Nephron (organoid): ENCODE results near the gene KRTAP10-8.
"Not testable (repeated sequence)": the region's sequence is repeated elsewhere in the genome, so short reads cannot be mapped to it uniquely, and the experiment has no call there.

Source experiments
- H3K27ac Mint-ChIP-seq, 3 experiments: 2 replicates each; pipeline ENCODE4 v1.8.0; 2020; ENCODE audit warnings: mixed read lengths in 3 of 3, mild to moderate bottlenecking in 2 of 3, moderate library complexity in 1 of 3
- H3K27me3 Mint-ChIP-seq: 2 replicates; pipeline ENCODE4 v1.8.0; 2021; ENCODE audit warnings: low read depth, mild to moderate bottlenecking, moderate library complexity, mixed read lengths
- H3K36me3 Mint-ChIP-seq: 2 replicates; pipeline ENCODE4 v1.8.0; 2020; ENCODE audit warnings: low read depth, mixed read lengths
- H3K4me1 Mint-ChIP-seq: 2 replicates; pipeline ENCODE4 v1.8.0; 2020; ENCODE audit warnings: mixed read lengths
- H3K4me3 Mint-ChIP-seq, 3 experiments: 2 replicates each; pipeline ENCODE4 v1.8.0; 2020; ENCODE audit warnings: mild to moderate bottlenecking in 3 of 3, mixed read lengths in 3 of 3, moderate library complexity in 2 of 3
- H3K9me3 Mint-ChIP-seq: 2 replicates; pipeline ENCODE4 v1.8.0; 2020; ENCODE audit warnings: mixed read lengths
- CTCF ChIP-seq, 3 experiments: fragments of 200-600 bp; sonication (generic); IDR thresholded peaks; one replicate each; pipeline ENCODE4 v1.5.0; 2021; ENCODE audit warnings: antibody characterized with exemption in 3 of 3; ENCODE audit not compliant: unreplicated experiment in 3 of 3

The KRTAP10-8 gene

GRCh38 chr21:44598061-44598460 lies 13.8 kb upstream of the KRTAP10-8 start:
- H3K27ac Mint-ChIP-seq = no peak overlapping the region
- H3K36me3 Mint-ChIP-seq = no peaks in the 10 kb centered on the region
- H3K9me3 Mint-ChIP-seq = peaks cover 5% of the 10 kb centered on the region
- H3K27me3 Mint-ChIP-seq = peaks cover 13% of the 10 kb centered on the region
- H3K4me3 Mint-ChIP-seq = no peak overlapping the region
- no peak for TF ChIP-seq CTCF (IDR thresholded peaks at IDR 0.05; ENCODE audit: unreplicated experiment in 3 of 3)
- H3K4me1 Mint-ChIP-seq = peaks cover 11% of the 10 kb centered on the region

- no peaks in the 10 kb centered on the region for H3K36me3 Mint-ChIP-seq
- no peaks in the 10 kb centered on the region for H3K4me1 Mint-ChIP-seq
- no peak overlapping the region for H3K4me3 Mint-ChIP-seq
- peaks cover 8% of the 10 kb centered on the region for H3K9me3 Mint-ChIP-seq
- H3K27ac Mint-ChIP-seq = no peak overlapping the region
- TF ChIP-seq CTCF (IDR thresholded peaks at IDR 0.05; ENCODE audit: unreplicated experiment in 3 of 3) = no peak
- peaks cover 9% of the 10 kb centered on the region for H3K27me3 Mint-ChIP-seq
Observed at GRCh38 chr21:44599264-44600029, 12.4 kb upstream of the KRTAP10-8 start.

- H3K9me3 Mint-ChIP-seq = peaks cover 11% of the 10 kb centered on the region
- H3K4me3 Mint-ChIP-seq, H3K36me3 Mint-ChIP-seq, H3K27me3 Mint-ChIP-seq, H3K27ac Mint-ChIP-seq, H3K4me1 Mint-ChIP-seq: not testable (repeated sequence)
Observed at GRCh38 chr21:44600118-44600978, 11.5 kb upstream of the KRTAP10-8 start, which contains the start of gene KRTAP10-7. KRTAP10-7 (plus strand) TSS chr21:44600597; CDS start chr21:44600622, 25 bp downstream.

GRCh38 chr21:44601091-44601490 lies 10.8 kb upstream of the KRTAP10-8 start:
- not testable (repeated sequence) for H3K36me3 Mint-ChIP-seq, H3K4me3 Mint-ChIP-seq, H3K4me1 Mint-ChIP-seq, H3K27ac Mint-ChIP-seq, H3K27me3 Mint-ChIP-seq
- H3K9me3 Mint-ChIP-seq = peaks cover 11% of the 10 kb centered on the region

- Mint-ChIP-seq H3K4me1 (no peaks in the 10 kb centered on the region), H3K27me3 (peaks cover 16% of the 10 kb centered on the region), H3K27ac (no peak overlapping the region), H3K36me3 (no peaks in the 10 kb centered on the region), H3K9me3 (peaks cover 15% of the 10 kb centered on the region), H3K4me3 (no peak overlapping the region)
- TF ChIP-seq CTCF (IDR thresholded peaks at IDR 0.05; ENCODE audit: unreplicated experiment in 3 of 3) = no peak
Observed at GRCh38 chr21:44601596-44602462, 10.1 kb upstream of the KRTAP10-8 start.

- Mint-ChIP-seq H3K36me3 (no peaks in the 10 kb centered on the region), H3K9me3 (peaks cover 15% of the 10 kb centered on the region), H3K27me3 (peaks cover 17% of the 10 kb centered on the region), H3K4me3 (no peak overlapping the region), H3K27ac (no peak overlapping the region), H3K4me1 (no peaks in the 10 kb centered on the region)
- TF ChIP-seq CTCF (IDR thresholded peaks at IDR 0.05; ENCODE audit: unreplicated experiment in 3 of 3) = no peak
Observed at GRCh38 chr21:44602463-44602850, 9.4 kb upstream of the KRTAP10-8 start.
